Measurements from ENCODE around the gene CARHSP1.
"Not testable (repeated sequence)": the region's sequence is repeated elsewhere in the genome, so short reads cannot be mapped to it uniquely, and the experiment has no call there.

- not testable (repeated sequence) for TF ChIP-seq POLR2A, CTCF, POLR2AphosphoS5 (IDR thresholded peaks at IDR 0.05)
These were observed 1.1 kb upstream of the CARHSP1 start for GRCh38 chr16:8869988-8870241.
